GM19240 (cell line): ENCODE results near the gene CPSF4L.
"Not testable (repeated sequence)": the region's sequence is repeated elsewhere in the genome, so short reads cannot be mapped to it uniquely, and the experiment has no call there.

ENCODE experiments used
- DNase-seq: peaks from one replicate; pipeline ENCODE4 v3.0.0; 2011; ENCODE audit warnings: low spot score; ENCODE audit not compliant: insufficient read length

Gene CPSF4L

GRCh38 chr17:73268582-73269328, 7.1 kb upstream of the CPSF4L start:
- DNase-seq: no peak

- DNase-seq: no peak
Observed at GRCh38 chr17:73267648-73268537, 6.2 kb upstream of the CPSF4L start.

GRCh38 chr17:73266796-73267195, 5.1 kb upstream of the CPSF4L start:
- DNase-seq: no peak

- DNase-seq: no peak
Observed at GRCh38 chr17:73265646-73266640, 4.3 kb upstream of the CPSF4L start.

GRCh38 chr17:73264448-73264847, 2.8 kb upstream of the CPSF4L start:
- not testable (repeated sequence) for DNase-seq

GRCh38 chr17:73262676-73263642, 1.3 kb upstream of the CPSF4L start:
- no peak for DNase-seq

GRCh38 chr17:73261952-73262675, 434 bp upstream of the CPSF4L start:
- no peak for DNase-seq

GRCh38 chr17:73257516-73257915, 4.2 kb downstream of the CPSF4L start:
- no peak for DNase-seq

- no peak for DNase-seq
Observed at GRCh38 chr17:73256220-73256619, 5.5 kb downstream of the CPSF4L start.

- peak; percentile 38 for DNase-seq
Observed at GRCh38 chr17:73255671-73256181, 6.0 kb downstream of the CPSF4L start.

- no peak for DNase-seq
Observed at GRCh38 chr17:73251871-73252270, 9.8 kb downstream of the CPSF4L start.

GRCh38 chr17:73250851-73251640, 10.6 kb downstream of the CPSF4L start:
- no peak for DNase-seq

GRCh38 chr17:73249700-73250099, 12.0 kb downstream of the CPSF4L start:
- no peak for DNase-seq

- DNase-seq: no peak
Observed at GRCh38 chr17:73248532-73248931, 13.1 kb downstream of the CPSF4L start.

- no peak for DNase-seq
Observed at GRCh38 chr17:73247726-73248125, 14.0 kb downstream of the CPSF4L start.

GRCh38 chr17:73240561-73240960, 21.1 kb downstream of the CPSF4L start:
- DNase-seq: no peak

- DNase-seq: no peak
Observed at GRCh38 chr17:73237714-73238113, 24.0 kb downstream of the CPSF4L start.

- no peak for DNase-seq
Observed at GRCh38 chr17:73234736-73235135, 26.9 kb downstream of the CPSF4L start.
